LNCaP clone FGC (cell line): ENCODE results near the gene LRRC4C.

Source experiments
- DNase-seq: peaks from one replicate; pipeline ENCODE4 v3.0.0-alpha.2; 2011; ENCODE audit warnings: low read depth
- H3K4me3 ChIP-seq: 2 replicates; pipeline ENCODE4 v1.5.1; 2011; ENCODE audit warnings: mild to moderate bottlenecking, low read depth, low read length, control low read depth
- TF ChIP-seq, protein P1 (sequence below): IDR thresholded peaks from 2 replicates; pipeline ENCODE4 v1.5.1; 2012; ENCODE audit warnings: mild to moderate bottlenecking; ENCODE audit not compliant: control insufficient read depth, insufficient read depth; ENCODE audit errors: extremely low read depth

Gene LRRC4C

DNA sequence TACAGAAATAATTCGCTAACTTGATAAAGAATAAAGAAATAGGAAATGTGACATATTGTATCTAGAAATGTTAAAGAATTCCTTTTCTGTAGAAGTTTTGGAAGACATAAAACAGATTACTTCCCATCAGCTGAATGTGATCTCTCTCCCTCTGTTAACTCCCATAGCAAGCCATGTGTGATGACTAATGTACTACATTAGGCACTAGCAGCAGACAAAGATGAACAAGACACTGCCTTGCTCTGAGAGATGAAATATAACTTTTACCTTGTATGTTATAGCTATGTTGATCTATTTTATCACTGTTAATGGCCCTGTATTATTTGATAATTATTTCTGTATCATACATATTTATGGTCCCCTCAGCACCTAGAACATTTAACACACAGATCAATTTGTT is 817.2 kb downstream of the LRRC4C start:
- no peak overlapping the region for H3K4me3 ChIP-seq
- TF ChIP-seq, protein P1, sequence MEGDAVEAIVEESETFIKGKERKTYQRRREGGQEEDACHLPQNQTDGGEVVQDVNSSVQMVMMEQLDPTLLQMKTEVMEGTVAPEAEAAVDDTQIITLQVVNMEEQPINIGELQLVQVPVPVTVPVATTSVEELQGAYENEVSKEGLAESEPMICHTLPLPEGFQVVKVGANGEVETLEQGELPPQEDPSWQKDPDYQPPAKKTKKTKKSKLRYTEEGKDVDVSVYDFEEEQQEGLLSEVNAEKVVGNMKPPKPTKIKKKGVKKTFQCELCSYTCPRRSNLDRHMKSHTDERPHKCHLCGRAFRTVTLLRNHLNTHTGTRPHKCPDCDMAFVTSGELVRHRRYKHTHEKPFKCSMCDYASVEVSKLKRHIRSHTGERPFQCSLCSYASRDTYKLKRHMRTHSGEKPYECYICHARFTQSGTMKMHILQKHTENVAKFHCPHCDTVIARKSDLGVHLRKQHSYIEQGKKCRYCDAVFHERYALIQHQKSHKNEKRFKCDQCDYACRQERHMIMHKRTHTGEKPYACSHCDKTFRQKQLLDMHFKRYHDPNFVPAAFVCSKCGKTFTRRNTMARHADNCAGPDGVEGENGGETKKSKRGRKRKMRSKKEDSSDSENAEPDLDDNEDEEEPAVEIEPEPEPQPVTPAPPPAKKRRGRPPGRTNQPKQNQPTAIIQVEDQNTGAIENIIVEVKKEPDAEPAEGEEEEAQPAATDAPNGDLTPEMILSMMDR, result no peak
- DNase-seq, result no peak

DNA sequence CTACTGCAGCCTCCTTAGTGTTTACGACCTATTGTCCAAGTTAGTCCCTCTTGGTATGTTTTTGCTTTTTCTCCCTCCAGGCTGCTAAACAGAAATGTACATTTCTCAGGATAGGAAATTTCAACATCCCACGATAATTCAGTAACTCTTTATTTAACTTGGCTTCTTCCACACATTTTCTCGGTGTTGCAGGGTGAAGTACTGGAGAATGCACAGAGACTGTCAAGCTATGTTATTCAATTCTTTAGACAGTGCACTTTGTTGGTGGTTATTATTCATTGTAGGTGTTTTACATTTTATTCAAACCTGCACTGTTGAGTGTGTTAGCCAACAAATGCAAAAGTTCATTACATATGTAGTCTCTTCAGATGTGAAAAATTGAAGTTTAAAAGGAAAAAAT is 839.8 kb downstream of the LRRC4C start:
- DNase-seq, result no peak
- H3K4me3 ChIP-seq, result no peak overlapping the region
- TF ChIP-seq, protein P1, result no peak

DNA sequence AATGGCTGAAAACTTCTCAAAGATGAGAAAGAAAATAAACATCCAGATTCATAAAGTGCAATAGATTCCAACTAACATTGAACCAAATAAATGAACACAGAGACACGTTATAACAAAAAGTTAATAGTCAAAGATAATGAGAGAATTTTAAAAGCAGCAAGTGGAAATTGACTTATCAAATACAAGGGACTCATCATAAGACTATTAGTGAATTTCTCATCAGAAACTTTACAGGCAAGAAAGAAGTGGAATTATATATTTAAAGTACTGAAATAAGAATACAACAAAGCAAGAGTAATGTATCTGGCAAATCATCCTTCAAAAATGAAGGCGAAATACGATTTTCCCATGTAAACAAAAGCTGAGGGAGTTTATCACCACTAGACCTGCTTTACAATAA is 852.7 kb downstream of the LRRC4C start:
- TF ChIP-seq, protein P1, result no peak
- H3K4me3 ChIP-seq, result no peak overlapping the region
- no peak for DNase-seq

DNA sequence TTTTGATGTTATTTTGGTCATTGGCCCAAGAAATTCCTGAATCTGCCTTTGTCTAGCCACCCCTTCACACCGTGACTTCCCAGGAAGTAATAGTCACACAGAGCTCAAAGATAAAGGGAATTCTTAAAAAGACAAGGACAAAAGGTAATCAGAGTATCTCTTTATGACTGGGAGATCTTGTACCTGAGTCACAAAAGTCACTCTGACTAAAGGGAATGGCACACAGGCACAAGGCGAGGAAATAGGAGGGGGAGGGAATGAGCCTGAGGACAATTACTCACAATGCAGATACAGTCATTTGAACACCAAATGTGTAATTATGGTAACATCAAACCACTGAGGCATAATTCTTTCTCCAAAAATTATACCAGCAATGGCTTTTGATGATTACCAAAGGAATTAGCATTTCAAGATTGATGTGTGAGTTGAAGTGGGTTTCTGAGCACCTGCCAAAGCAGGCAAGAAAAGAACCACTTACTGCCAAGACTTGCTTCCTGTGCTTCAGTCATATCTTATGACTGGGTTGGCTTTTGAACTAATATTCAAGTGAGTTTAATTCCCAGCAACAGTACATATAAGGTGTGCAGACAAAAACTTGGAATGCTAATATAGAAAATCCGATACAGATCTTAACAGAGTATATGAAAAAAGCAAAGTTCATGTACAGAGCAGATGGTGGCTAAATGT is 856.4 kb downstream of the LRRC4C start:
- no peak for DNase-seq

DNA sequence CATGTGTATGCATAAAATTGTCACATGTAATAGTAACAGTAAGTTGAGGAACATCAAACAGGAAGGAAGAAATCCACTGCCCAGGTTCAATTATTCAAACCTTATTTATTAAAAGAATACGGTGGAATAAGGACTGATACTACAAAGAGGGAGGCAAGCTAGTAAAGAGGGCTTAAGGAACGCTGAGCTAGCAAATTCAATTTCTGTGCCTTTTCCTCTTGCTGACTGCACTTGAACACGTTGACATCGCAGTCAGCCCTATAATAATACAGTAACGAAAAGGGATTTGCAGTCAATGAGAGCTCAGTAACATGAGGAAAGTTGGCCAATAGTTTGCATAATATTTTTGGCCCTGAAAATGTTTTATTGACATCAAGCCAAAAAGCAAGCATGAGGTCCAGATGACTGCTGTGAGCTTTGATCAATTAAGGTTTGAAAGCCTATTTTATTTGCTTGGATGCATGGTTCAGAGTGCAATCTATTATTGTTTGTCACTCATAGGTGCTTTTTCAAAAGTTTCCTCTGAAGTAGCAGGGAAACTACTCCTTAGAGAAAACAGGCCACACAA is 861.8 kb downstream of the LRRC4C start:
- no peak overlapping the region for H3K4me3 ChIP-seq
- TF ChIP-seq, protein P1, result no peak
- no peak for DNase-seq

More for the DNA sequence above, 856.4 kb downstream of the LRRC4C start:
- TF ChIP-seq, protein P1, result no peak
- H3K4me3 ChIP-seq, result no peak overlapping the region

DNA sequence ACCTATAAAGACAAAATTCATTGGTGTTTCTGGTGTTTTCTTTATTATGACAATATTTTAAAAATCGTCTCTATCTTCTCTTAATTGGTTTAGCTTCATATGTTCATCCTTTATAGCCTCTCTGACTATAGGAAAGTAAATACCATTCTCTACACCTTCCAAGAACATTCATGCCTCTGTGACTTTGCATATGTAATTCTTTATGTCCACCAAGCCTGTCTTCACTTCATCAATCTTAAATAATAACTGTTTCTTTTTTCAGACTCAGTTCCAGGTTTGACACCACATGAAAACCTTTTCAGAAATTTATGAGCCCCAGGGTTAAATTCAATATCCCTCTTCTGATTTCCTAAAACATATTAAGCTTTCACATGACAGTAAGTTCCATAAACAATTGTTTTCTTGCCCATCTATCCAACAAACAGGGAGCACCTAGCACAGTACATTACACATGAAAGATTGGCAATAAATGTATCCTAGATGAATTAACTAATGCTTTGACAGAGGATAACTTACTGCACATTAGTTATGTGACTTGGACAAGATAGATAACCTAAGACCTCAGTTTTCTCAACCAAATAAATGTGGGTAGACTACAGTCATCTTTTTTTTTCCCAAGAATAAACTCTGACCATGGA is 886.1 kb downstream of the LRRC4C start:
- TF ChIP-seq, protein P1, result no peak

DNA sequence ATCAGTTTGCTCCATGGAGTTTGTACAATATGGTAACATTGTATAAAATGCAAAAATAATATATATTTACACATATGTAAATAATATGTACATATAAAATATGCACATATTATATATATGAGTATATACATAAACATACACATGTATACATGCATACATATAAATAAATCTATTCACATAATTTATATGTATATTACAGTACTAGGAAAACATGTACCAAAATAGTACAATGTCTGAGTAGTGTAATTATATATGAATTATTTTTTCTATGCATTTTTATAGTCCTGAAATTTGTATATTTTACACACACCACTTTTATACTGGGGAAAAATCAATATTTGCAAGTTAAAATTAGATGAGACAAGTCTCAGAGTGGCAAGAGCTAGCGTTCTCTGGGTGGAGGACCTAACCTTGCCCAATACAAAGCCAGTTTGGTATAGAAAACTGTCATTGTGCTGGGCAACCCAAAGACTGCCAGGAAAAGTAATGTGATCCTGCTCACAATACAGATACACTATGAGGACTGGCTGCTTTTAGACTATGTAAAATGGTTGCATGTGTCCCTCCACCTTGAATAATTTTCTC is 889.4 kb downstream of the LRRC4C start:
- no peak for DNase-seq
- TF ChIP-seq, protein P1, result no peak
- H3K4me3 ChIP-seq, result no peak overlapping the region

More for the DNA sequence above, 886.1 kb downstream of the LRRC4C start:
- no peak overlapping the region for H3K4me3 ChIP-seq
- DNase-seq, result no peak
